SU-DHL-6 (cell line): Measurements from ENCODE around the gene ZMYND15.

Experiments
- EZH2phosphoT487 ChIP-seq: fragments of 200-600 bp; sonication (generic), shearing (Covaris generic); conservative IDR thresholded peaks from 2 replicates; pipeline ENCODE4 v1.6.1; 2018; ENCODE audit warnings: mild to moderate bottlenecking, antibody characterized with exemption, low read length, moderate library complexity, mixed read lengths
- TF ChIP-seq, protein P1 (sequence below): fragments of 200-600 bp; sonication (generic); IDR thresholded peaks from one replicate; pipeline ENCODE4 v1.5.1; 2017; ENCODE audit warnings: antibody characterized with exemption, mild to moderate bottlenecking, low read length, moderate library complexity; ENCODE audit not compliant: insufficient read depth, poor library complexity, severe bottlenecking

GRCh38 chr17:4750606-4751005 is 11.0 kb downstream of the ZMYND15 start:
- TF ChIP-seq, protein P1, sequence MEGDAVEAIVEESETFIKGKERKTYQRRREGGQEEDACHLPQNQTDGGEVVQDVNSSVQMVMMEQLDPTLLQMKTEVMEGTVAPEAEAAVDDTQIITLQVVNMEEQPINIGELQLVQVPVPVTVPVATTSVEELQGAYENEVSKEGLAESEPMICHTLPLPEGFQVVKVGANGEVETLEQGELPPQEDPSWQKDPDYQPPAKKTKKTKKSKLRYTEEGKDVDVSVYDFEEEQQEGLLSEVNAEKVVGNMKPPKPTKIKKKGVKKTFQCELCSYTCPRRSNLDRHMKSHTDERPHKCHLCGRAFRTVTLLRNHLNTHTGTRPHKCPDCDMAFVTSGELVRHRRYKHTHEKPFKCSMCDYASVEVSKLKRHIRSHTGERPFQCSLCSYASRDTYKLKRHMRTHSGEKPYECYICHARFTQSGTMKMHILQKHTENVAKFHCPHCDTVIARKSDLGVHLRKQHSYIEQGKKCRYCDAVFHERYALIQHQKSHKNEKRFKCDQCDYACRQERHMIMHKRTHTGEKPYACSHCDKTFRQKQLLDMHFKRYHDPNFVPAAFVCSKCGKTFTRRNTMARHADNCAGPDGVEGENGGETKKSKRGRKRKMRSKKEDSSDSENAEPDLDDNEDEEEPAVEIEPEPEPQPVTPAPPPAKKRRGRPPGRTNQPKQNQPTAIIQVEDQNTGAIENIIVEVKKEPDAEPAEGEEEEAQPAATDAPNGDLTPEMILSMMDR: no peak
- TF ChIP-seq EZH2phosphoT487: no peak
